Uterus (tissue), 4 donors: ENCODE results near the gene CSF2. TPM values are rescaled to one million over a fixed set of nuclear protein-coding genes. Genes with fewer than 3 reads are reported as not detected.

Experiments used
- DNase-seq, 2 donors: peaks; one replicate each; pipeline ENCODE4 v3.0.0-alpha.2; 2019 to 2020
- H3K27ac ChIP-seq, 2 donors: fragments of 200-600 bp; sonication (generic); 1 replicate in 1 of 2; 2 replicates in 1 of 2; pipeline ENCODE4 v1.5.1; 2016 to 2018
- H3K27me3 ChIP-seq, 2 donors: fragments of 200-600 bp; sonication (generic); one replicate each; pipeline ENCODE4 v1.5.1; 2018 to 2019; ENCODE audit warnings: control low read depth in 1 of 2
- H3K36me3 ChIP-seq, 2 donors: fragments of 200-600 bp; sonication (generic); one replicate each; pipeline ENCODE4 v1.5.1; 2019; ENCODE audit warnings: control low read depth in 1 of 2
- H3K4me1 ChIP-seq, 2 donors: fragments of 200-600 bp; sonication (generic); one replicate each; pipeline ENCODE4 v1.5.1; 2018 to 2019; ENCODE audit warnings: control low read depth in 1 of 2
- H3K4me3 ChIP-seq, 2 donors: fragments of 200-600 bp; sonication (generic); 1 replicate in 1 of 2; 2 replicates in 1 of 2; pipeline ENCODE4 v1.5.1; 2018 to 2019; ENCODE audit warnings: mild to moderate bottlenecking in 1 of 2
- H3K9me3 ChIP-seq, 2 donors: fragments of 200-600 bp; sonication (generic); one replicate each; pipeline ENCODE4 v1.5.1; 2019; ENCODE audit warnings: control low read depth in 1 of 2
- CTCF ChIP-seq, 4 experiments: fragments of 200-600 bp in 2 of 4; fragments of 450-650 bp in 2 of 4; sonication (generic) in 2 of 4; IDR thresholded peaks; one replicate each; pipeline ENCODE4 v1.5.1; 2016 to 2019; ENCODE audit warnings: antibody characterized with exemption in 4 of 4, mild to moderate bottlenecking in 2 of 4, moderate library complexity in 1 of 4
- POLR2A ChIP-seq, 2 donors: fragments of 450-650 bp; IDR thresholded peaks; one replicate each; pipeline ENCODE4 v1.6.1; 2016; ENCODE audit warnings: antibody characterized with exemption in 2 of 2, mild to moderate bottlenecking in 1 of 2, moderate library complexity in 1 of 2
- intact Hi-C: fragments of 100-400 bp; cut with DNase I; formaldehyde crosslinking; loops from one replicate; pipeline ENCODE4 v1.15.1; 2023; ENCODE audit warnings: low total_unique reads
- total RNA-seq, 4 donors: library from RNA; depleted of rRNA in 3 of 4; stranded (reverse); fragments of >200 nt in 3 of 4; gene quantifications; one replicate each; pipeline versions ENCODE4 v1.1.0 to v1.2.4, GENCODE V29; 2014 to 2023
- donor health status: DM: yes; HTN: yes; CAD: no.

The CSF2 gene
- total RNA-seq, 4 donors from 2014 or later = not detected

- intact Hi-C loops = no loop called here
- TF ChIP-seq CTCF (IDR thresholded peaks at IDR 0.05) = no peak
- no peak for TF ChIP-seq POLR2A (IDR thresholded peaks at IDR 0.05)
- Histone ChIP-seq H3K27me3 (no peaks in the 10 kb centered on the region), H3K4me1 (no peaks in the 10 kb centered on the region), H3K4me3 (no peak overlapping the region), H3K9me3 (no peaks in the 10 kb centered on the region), H3K27ac (no peak overlapping the region), H3K36me3 (no peaks in the 10 kb centered on the region)
- no peak for DNase-seq
Observed at GRCh38 chr5:132109494-132110053, 36.0 kb downstream of the CSF2 start.

GRCh38 chr5:132110195-132110594, 36.6 kb downstream of the CSF2 start:
- no peak overlapping the region for H3K4me3 ChIP-seq
- no peaks in the 10 kb centered on the region for H3K36me3 ChIP-seq
- no peaks in the 10 kb centered on the region for H3K4me1 ChIP-seq
- H3K27ac ChIP-seq = no peak overlapping the region
- no peaks in the 10 kb centered on the region for H3K9me3 ChIP-seq
- no peak for DNase-seq
- TF ChIP-seq POLR2A (IDR thresholded peaks at IDR 0.05) = no peak
- H3K27me3 ChIP-seq = no peaks in the 10 kb centered on the region
- intact Hi-C loops = no loop called here

- Histone ChIP-seq H3K36me3 (no peaks in the 10 kb centered on the region), H3K27me3 (no peaks in the 10 kb centered on the region), H3K4me1 (no peaks in the 10 kb centered on the region), H3K4me3 (no peak overlapping the region), H3K9me3 (no peaks in the 10 kb centered on the region), H3K27ac (no peak overlapping the region)
- TF ChIP-seq POLR2A (IDR thresholded peaks at IDR 0.05) = no peak
- no peak for TF ChIP-seq CTCF (IDR thresholded peaks at IDR 0.05)
- no peak for DNase-seq
- intact Hi-C loops = no loop called here
Observed at GRCh38 chr5:132110930-132111329, 37.3 kb downstream of the CSF2 start.

- no peaks in the 10 kb centered on the region for H3K36me3 ChIP-seq
- TF ChIP-seq POLR2A (IDR thresholded peaks at IDR 0.05) (no peak), CTCF (IDR thresholded peaks at IDR 0.05) (no peak)
- no peak overlapping the region for H3K4me3 ChIP-seq
- H3K27me3 ChIP-seq = no peaks in the 10 kb centered on the region
- no peak for DNase-seq
- intact Hi-C loops = no loop called here
- no peak overlapping the region for H3K27ac ChIP-seq
- no peaks in the 10 kb centered on the region for H3K9me3 ChIP-seq
- H3K4me1 ChIP-seq = no peaks in the 10 kb centered on the region
Observed at GRCh38 chr5:132112111-132112510, 38.5 kb downstream of the CSF2 start.

- Histone ChIP-seq H3K27me3 (no peaks in the 10 kb centered on the region), H3K27ac (no peak overlapping the region), H3K9me3 (no peaks in the 10 kb centered on the region), H3K36me3 (no peaks in the 10 kb centered on the region), H3K4me1 (no peaks in the 10 kb centered on the region), H3K4me3 (no peak overlapping the region)
- TF ChIP-seq POLR2A (IDR thresholded peaks at IDR 0.05) = no peak
- TF ChIP-seq CTCF (IDR thresholded peaks at IDR 0.05) = no peak
- DNase-seq = no peak
- intact Hi-C loops = no loop called here
Observed at GRCh38 chr5:132114150-132115121, 40.8 kb downstream of the CSF2 start.
